HuH-7.5 (cell line): ENCODE data around the gene CHN2.
"Not testable (repeated sequence)": the region's sequence is repeated elsewhere in the genome, so short reads cannot be mapped to it uniquely, and the experiment has no call there.

Source experiments
- DNase-seq: peaks from one replicate; pipeline ENCODE4 v3.0.0; 2011; ENCODE audit warnings: low spot score

The CHN2 gene

GRCh38 chr7:29499932-29500331, 305.4 kb downstream of the CHN2 start:
- no peak for DNase-seq

- DNase-seq = no peak
Measured at GRCh38 chr7:29500719-29501118, 306.1 kb downstream of the CHN2 start.

DNA sequence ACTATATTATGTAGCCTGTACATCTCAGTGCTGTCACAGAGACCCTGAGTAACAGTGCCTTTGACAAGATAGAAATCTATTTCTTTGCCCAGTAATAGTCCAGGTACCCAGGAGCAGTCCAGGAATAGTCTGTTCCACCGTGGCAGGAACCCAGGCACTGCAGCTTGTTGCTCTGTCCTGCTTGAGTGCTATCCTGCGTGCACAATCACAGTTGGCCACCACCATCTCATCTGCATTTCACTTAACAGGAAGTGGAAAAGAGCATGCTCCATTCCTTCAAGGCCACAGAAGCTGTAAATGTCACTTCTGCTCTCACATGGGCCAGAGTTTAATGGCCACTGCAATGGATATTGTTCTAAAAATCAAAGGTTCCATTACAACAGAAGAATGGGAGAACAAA, 307.6 kb downstream of the CHN2 start:
- DNase-seq = no peak

GRCh38 chr7:29505931-29506330, 311.4 kb downstream of the CHN2 start:
- no peak for DNase-seq

GRCh38 chr7:29508608-29509007, 314.0 kb downstream of the CHN2 start:
- no peak for DNase-seq

DNA sequence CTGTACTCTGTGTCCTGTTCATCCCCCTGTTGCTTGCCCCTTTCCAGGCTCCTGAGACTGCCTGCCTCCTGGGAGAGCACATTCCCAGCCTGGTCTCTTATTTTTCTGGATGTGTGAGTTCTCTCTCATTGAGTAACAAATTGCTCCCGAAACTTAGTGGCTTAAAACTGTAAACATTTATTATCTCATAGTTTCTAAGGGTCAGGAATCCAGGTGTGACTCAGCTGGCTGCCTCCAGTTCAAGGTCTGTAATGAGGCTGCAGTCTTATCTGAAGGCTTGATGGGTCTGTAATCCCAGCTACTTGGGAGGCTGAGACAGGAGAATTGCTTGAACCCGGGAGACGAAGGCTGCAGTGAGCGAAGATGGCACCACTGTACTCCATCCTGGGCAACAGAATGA, 315.5 kb downstream of the CHN2 start:
- DNase-seq = no peak

- DNase-seq = no peak
Measured at GRCh38 chr7:29511337-29511736, 316.8 kb downstream of the CHN2 start.

GRCh38 chr7:29511851-29512250, 317.3 kb downstream of the CHN2 start:
- no peak for DNase-seq

DNA sequence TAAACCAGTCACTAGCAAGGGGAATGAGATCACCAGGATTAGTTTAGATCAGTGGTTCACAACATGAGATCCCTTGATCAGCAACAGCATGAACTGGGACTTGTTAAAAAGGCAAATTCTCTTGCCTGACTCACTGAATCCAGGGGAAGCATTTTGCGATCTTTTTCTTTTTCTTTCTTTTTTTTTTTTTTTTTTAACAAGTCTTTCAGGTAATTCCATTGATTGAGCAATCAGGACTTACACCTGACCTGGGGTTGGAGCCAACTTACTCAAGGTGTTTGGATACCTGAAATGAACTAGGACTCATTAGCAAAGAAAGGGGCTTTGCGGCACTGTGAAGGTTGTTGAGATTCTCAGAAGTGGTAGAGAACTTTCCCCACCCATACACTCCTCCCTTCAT, 321.9 kb downstream of the CHN2 start:
- DNase-seq = no peak

DNA sequence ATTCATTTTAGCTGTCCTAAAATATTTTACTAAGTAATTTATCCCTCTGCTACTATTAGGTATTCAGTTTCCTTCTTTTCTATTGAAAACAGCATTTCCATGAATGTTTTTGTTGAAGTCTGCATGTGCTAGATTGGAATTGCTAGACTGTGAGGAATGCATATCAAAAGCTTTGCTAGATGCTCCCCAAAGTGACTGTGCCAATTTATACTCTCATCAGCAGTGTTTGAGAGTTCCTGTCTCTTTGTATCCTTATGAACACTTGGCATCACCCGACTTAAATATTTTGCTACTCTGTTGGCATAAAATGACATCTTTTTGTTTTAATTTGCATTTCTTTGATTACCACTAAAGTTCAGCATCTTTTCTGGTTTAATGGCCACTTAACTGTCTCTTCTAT, 324.0 kb downstream of the CHN2 start:
- no peak for DNase-seq

DNA sequence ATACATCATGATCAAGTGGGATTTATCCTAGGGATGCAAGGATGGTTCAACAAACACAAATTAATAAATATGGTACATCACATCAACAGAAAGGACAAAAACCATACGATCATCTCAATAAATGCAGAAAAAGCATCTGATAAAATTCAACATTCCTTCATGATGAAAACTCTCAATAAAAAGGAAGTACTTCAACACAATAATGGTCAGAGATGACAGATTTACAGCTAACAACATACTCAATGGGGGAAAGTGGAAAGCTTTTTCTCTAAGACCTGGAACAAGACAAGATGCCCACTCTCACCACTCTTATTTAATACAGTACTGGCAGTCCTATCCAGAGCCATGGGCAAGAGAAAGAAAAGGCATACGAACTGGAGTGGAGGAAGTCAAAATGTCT, 329.2 kb downstream of the CHN2 start:
- DNase-seq = no peak

DNA sequence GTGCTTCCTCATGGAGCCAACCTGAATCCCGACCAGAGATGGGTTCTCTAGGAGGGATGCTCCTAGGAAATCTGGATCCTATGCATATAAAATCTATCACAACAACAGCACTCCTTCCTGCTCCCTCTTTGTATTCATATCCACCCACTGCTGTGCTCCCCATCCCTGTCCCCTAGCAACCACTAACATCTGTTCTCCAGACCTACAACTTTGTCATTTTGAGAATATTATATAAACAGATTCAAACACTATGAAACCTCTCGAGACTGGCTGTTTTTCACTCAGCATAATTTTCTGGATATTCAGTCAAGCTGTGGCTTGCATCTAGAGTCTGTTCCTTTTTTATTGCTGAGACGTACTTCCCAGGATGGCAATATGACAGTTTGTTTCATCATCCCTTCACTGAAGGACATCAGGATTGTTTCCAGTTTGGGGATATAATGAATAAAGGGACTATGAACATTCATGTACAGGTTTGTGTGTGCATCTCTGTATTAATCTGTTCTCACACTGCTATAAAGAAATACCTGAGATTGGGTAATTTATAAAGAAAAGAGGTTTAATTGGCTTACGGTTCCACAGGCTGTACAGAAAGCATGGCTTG, 333.0 kb downstream of the CHN2 start:
- DNase-seq = no peak

- not testable (repeated sequence) for DNase-seq
Measured at GRCh38 chr7:29528526-29528925, 334.0 kb downstream of the CHN2 start.
